SK-N-SH treated with all-trans-retinoic acid at 6 μM for 48 hours (cell line): ENCODE measurements around the gene CHL1.

Experiments used
- ATAC-seq: fragments of 200-7000 bp; cut with Tn5 transposase; 3 replicates; pipeline ENCODE4 v1.9.1; 2020; ENCODE audit warnings: mild to moderate bottlenecking, moderate library complexity
- BACH2 ChIP-seq: fragments of 250-450 bp; sonication (Bioruptor Pico); IDR thresholded peaks from 2 replicates; pipeline ENCODE4 v1.9.0; 2021; ENCODE audit warnings: mild to moderate bottlenecking, borderline replicate concordance
- CREB5 ChIP-seq: fragments of 250-450 bp; sonication (Bioruptor Pico); IDR thresholded peaks from 2 replicates; pipeline ENCODE4 v1.5.1; 2020; ENCODE audit warnings: low read depth, mild to moderate bottlenecking, moderate library complexity
- CSDC2 ChIP-seq: fragments of 250-450 bp; sonication (Bioruptor Pico); IDR thresholded peaks from 2 replicates; pipeline ENCODE4 v1.5.0; 2020; ENCODE audit warnings: mild to moderate bottlenecking, moderate library complexity
- ESRRG ChIP-seq: fragments of 250-450 bp; sonication (Bioruptor Pico); IDR thresholded peaks from 2 replicates; pipeline ENCODE4 v1.6.1; 2021; ENCODE audit warnings: mild to moderate bottlenecking
- GLIS3 ChIP-seq: fragments of 250-450 bp; sonication (Bioruptor Pico); IDR thresholded peaks from 2 replicates; pipeline ENCODE4 v1.5.0; 2020; ENCODE audit warnings: mild to moderate bottlenecking, moderate library complexity
- ISL1 ChIP-seq: fragments of 250-450 bp; sonication (Bioruptor Pico); IDR thresholded peaks from 2 replicates; pipeline ENCODE4 v2.1.2; 2022; ENCODE audit warnings: mild to moderate bottlenecking, moderate library complexity
- OSR1 ChIP-seq: fragments of 250-450 bp; sonication (Bioruptor Pico); IDR thresholded peaks from 2 replicates; pipeline ENCODE4 v1.8.0; 2022; ENCODE audit warnings: moderate library complexity, mild to moderate bottlenecking, inconsistent platforms
- PATZ1 ChIP-seq: fragments of 250-450 bp; sonication (Bioruptor Pico); IDR thresholded peaks from 2 replicates; pipeline ENCODE4 v1.8.0; 2020; ENCODE audit warnings: mild to moderate bottlenecking, moderate library complexity, borderline replicate concordance
- PPARA ChIP-seq: fragments of 250-450 bp; sonication (Bioruptor Pico); IDR thresholded peaks from 2 replicates; pipeline ENCODE4 v1.5.0; 2020; ENCODE audit warnings: mild to moderate bottlenecking, borderline replicate concordance
- RARB ChIP-seq: fragments of 250-450 bp; sonication (Bioruptor Pico); IDR thresholded peaks from 2 replicates; pipeline ENCODE4 v1.8.0; 2021; ENCODE audit warnings: mild to moderate bottlenecking, moderate library complexity
- SNAI2 ChIP-seq: fragments of 250-450 bp; sonication (Bioruptor Pico); IDR thresholded peaks from 2 replicates; pipeline ENCODE4 v1.5.0; 2020; ENCODE audit warnings: mild to moderate bottlenecking, moderate library complexity
- TOX ChIP-seq: fragments of 250-450 bp; sonication (Bioruptor Pico); IDR thresholded peaks from 2 replicates; pipeline ENCODE4 v1.8.0; 2021; ENCODE audit warnings: mild to moderate bottlenecking, moderate library complexity, borderline replicate concordance
- TSHZ2 ChIP-seq: fragments of 250-450 bp; sonication (Bioruptor Pico); IDR thresholded peaks from 2 replicates; pipeline ENCODE4 v1.5.0; 2020; ENCODE audit warnings: mild to moderate bottlenecking, moderate library complexity
- ZC3H10 ChIP-seq: fragments of 250-450 bp; sonication (Bioruptor Pico); IDR thresholded peaks from 2 replicates; pipeline ENCODE4 v1.5.1; 2021; ENCODE audit warnings: mild to moderate bottlenecking, moderate library complexity
- ZFP3 ChIP-seq: fragments of 250-450 bp; sonication (Bioruptor Pico); IDR thresholded peaks from 2 replicates; pipeline ENCODE4 v1.5.0; 2020; ENCODE audit warnings: mild to moderate bottlenecking, moderate library complexity
- ZFP30 ChIP-seq: fragments of 450-650 bp; formaldehyde crosslinking; IDR thresholded peaks from 2 replicates; pipeline ENCODE4 v1.5.0; 2022; ENCODE audit warnings: mild to moderate bottlenecking, moderate library complexity
- ZNF565 ChIP-seq: fragments of 450-650 bp; formaldehyde crosslinking; conservative IDR thresholded peaks from 2 replicates; pipeline ENCODE4 v1.5.0; 2020; ENCODE audit warnings: low read depth, mild to moderate bottlenecking, moderate library complexity
- ZNF70 ChIP-seq: fragments of 450-650 bp; formaldehyde crosslinking; IDR thresholded peaks from 2 replicates; pipeline ENCODE4 v1.5.0; 2020; ENCODE audit warnings: mild to moderate bottlenecking, moderate library complexity
- ZNF8 ChIP-seq: fragments of 450-650 bp; formaldehyde crosslinking; IDR thresholded peaks from 2 replicates; pipeline ENCODE4 v1.5.0; 2020; ENCODE audit warnings: mild to moderate bottlenecking, moderate library complexity
- TF ChIP-seq, protein P1 (sequence below): fragments of 250-450 bp; sonication (Bioruptor Pico); IDR thresholded peaks from 2 replicates; pipeline ENCODE4 v1.5.1; 2021; ENCODE audit warnings: mild to moderate bottlenecking, moderate library complexity
- TF ChIP-seq, protein P2 (sequence below): fragments of 250-450 bp; sonication (Bioruptor Pico); IDR thresholded peaks from 2 replicates; pipeline ENCODE4 v1.8.0; 2021; ENCODE audit warnings: low read depth, mild to moderate bottlenecking, moderate library complexity, borderline replicate concordance

The CHL1 gene

GRCh38 chr3:453106-453505, 256.5 kb downstream of the CHL1 start:
- TF ChIP-seq, protein P1, sequence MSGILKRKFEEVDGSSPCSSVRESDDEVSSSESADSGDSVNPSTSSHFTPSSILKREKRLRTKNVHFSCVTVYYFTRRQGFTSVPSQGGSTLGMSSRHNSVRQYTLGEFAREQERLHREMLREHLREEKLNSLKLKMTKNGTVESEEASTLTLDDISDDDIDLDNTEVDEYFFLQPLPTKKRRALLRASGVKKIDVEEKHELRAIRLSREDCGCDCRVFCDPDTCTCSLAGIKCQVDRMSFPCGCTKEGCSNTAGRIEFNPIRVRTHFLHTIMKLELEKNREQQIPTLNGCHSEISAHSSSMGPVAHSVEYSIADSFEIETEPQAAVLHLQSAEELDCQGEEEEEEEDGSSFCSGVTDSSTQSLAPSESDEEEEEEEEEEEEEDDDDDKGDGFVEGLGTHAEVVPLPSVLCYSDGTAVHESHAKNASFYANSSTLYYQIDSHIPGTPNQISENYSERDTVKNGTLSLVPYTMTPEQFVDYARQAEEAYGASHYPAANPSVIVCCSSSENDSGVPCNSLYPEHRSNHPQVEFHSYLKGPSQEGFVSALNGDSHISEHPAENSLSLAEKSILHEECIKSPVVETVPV (CRISPR knock-in tag): no peak
- no peak for TF ChIP-seq TSHZ2 (CRISPR knock-in tag)
- TF ChIP-seq ZFP30 (CRISPR knock-in tag): no peak
- TF ChIP-seq, protein P2, sequence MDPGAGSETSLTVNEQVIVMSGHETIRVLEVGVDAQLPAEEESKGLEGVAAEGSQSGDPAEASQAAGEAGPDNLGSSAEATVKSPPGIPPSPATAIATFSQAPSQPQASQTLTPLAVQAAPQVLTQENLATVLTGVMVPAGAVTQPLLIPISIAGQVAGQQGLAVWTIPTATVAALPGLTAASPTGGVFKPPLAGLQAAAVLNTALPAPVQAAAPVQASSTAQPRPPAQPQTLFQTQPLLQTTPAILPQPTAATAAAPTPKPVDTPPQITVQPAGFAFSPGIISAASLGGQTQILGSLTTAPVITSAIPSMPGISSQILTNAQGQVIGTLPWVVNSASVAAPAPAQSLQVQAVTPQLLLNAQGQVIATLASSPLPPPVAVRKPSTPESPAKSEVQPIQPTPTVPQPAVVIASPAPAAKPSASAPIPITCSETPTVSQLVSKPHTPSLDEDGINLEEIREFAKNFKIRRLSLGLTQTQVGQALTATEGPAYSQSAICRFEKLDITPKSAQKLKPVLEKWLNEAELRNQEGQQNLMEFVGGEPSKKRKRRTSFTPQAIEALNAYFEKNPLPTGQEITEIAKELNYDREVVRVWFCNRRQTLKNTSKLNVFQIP (CRISPR knock-in tag): no peak
- TF ChIP-seq RARB (CRISPR knock-in tag): no peak
- TF ChIP-seq ZNF70: no peak
- no peak for TF ChIP-seq ZNF565 (CRISPR knock-in tag)
- TF ChIP-seq GLIS3 (CRISPR knock-in tag): no peak
- TF ChIP-seq TOX (CRISPR knock-in tag): no peak
- no peak for TF ChIP-seq CSDC2 (CRISPR knock-in tag)
- TF ChIP-seq OSR1: no peak
- no peak for TF ChIP-seq ESRRG (CRISPR knock-in tag)
- TF ChIP-seq CREB5 (CRISPR knock-in tag): no peak
- TF ChIP-seq PATZ1 (CRISPR knock-in tag): no peak
- no peak for ATAC-seq

GRCh38 chr3:454986-455385, 258.4 kb downstream of the CHL1 start:
- no peak for TF ChIP-seq ESRRG (CRISPR knock-in tag)
- TF ChIP-seq ZNF70: no peak
- no peak for TF ChIP-seq SNAI2
- no peak for TF ChIP-seq BACH2 (CRISPR knock-in tag)
- TF ChIP-seq, protein P2 (CRISPR knock-in tag): no peak
- no peak for TF ChIP-seq ZFP3
- TF ChIP-seq, protein P1 (CRISPR knock-in tag): no peak
- TF ChIP-seq CSDC2 (CRISPR knock-in tag): no peak
- no peak for TF ChIP-seq PPARA (CRISPR knock-in tag)
- TF ChIP-seq ZFP30 (CRISPR knock-in tag): no peak
- TF ChIP-seq GLIS3 (CRISPR knock-in tag): no peak
- TF ChIP-seq ISL1 (CRISPR knock-in tag): no peak
- no peak for TF ChIP-seq OSR1
- TF ChIP-seq ZC3H10 (CRISPR knock-in tag): no peak
- TF ChIP-seq RARB (CRISPR knock-in tag): no peak
- TF ChIP-seq ZNF8 (CRISPR knock-in tag): no peak
- TF ChIP-seq ZNF565 (CRISPR knock-in tag): no peak
- no peak for TF ChIP-seq TOX (CRISPR knock-in tag)
- no peak for TF ChIP-seq PATZ1 (CRISPR knock-in tag)
- no peak for TF ChIP-seq CREB5 (CRISPR knock-in tag)
- ATAC-seq: no peak
